ENCODE data around the gene MAP4K3.

- TF ChIP-seq, protein P1, sequence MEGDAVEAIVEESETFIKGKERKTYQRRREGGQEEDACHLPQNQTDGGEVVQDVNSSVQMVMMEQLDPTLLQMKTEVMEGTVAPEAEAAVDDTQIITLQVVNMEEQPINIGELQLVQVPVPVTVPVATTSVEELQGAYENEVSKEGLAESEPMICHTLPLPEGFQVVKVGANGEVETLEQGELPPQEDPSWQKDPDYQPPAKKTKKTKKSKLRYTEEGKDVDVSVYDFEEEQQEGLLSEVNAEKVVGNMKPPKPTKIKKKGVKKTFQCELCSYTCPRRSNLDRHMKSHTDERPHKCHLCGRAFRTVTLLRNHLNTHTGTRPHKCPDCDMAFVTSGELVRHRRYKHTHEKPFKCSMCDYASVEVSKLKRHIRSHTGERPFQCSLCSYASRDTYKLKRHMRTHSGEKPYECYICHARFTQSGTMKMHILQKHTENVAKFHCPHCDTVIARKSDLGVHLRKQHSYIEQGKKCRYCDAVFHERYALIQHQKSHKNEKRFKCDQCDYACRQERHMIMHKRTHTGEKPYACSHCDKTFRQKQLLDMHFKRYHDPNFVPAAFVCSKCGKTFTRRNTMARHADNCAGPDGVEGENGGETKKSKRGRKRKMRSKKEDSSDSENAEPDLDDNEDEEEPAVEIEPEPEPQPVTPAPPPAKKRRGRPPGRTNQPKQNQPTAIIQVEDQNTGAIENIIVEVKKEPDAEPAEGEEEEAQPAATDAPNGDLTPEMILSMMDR (IDR thresholded peaks at IDR 0.05): no peak
- no peak for TF ChIP-seq POLR2A (IDR thresholded peaks at IDR 0.05)
- no peak for TF ChIP-seq POLR2AphosphoS5 (IDR thresholded peaks at IDR 0.05)
Measured at GRCh38 chr2:39320162-39320561, 116.9 kb downstream of the MAP4K3 start.

Data from breast epithelium (tissue), 3 donors.